Bronchial epithelial cell (primary cell): ENCODE results near the gene TNFRSF18. TPM values are rescaled to one million over a fixed set of nuclear protein-coding genes. Genes with fewer than 3 reads are reported as not detected.

ENCODE experiments used
- DNase-seq: peaks from one replicate; pipeline ENCODE4 v3.0.0-alpha.2; 2010; ENCODE audit warnings: low read depth
- FAIRE-seq: peaks from 2 replicates; lab custom pipeline; 2011; peaks lifted over from hg19 to GRCh38; lab: Jason Lieb, UNC
- H3K27me3 ChIP-seq: 2 replicates; pipeline ENCODE4 v1.5.1; 2011; ENCODE audit warnings: low read length; ENCODE audit not compliant: control insufficient read depth, insufficient read depth
- H3K36me3 ChIP-seq: 2 replicates; pipeline ENCODE4 v1.5.1; 2011; ENCODE audit warnings: low read length; ENCODE audit not compliant: control insufficient read depth, insufficient read depth
- H3K4me3 ChIP-seq: 2 replicates; pipeline ENCODE4 v1.5.1; 2011; ENCODE audit warnings: mild to moderate bottlenecking, low read depth, low read length, control low read depth
- total RNA-seq: library from RNA; depleted of rRNA; stranded (reverse); fragments of >200 nt; gene quantifications from 2 replicates; pipeline ENCODE4 v1.2.1, GENCODE V29; 2014
- TF ChIP-seq, protein P1 (sequence below): IDR thresholded peaks from 2 replicates; pipeline ENCODE4 v1.5.1; 2011; ENCODE audit warnings: mild to moderate bottlenecking, moderate library complexity, low read length, control low read depth, inconsistent platforms; ENCODE audit not compliant: insufficient read depth, severe bottlenecking

TNFRSF18 gene
- total RNA-seq, 1 donor from 2014 or later: not detected

DNA sequence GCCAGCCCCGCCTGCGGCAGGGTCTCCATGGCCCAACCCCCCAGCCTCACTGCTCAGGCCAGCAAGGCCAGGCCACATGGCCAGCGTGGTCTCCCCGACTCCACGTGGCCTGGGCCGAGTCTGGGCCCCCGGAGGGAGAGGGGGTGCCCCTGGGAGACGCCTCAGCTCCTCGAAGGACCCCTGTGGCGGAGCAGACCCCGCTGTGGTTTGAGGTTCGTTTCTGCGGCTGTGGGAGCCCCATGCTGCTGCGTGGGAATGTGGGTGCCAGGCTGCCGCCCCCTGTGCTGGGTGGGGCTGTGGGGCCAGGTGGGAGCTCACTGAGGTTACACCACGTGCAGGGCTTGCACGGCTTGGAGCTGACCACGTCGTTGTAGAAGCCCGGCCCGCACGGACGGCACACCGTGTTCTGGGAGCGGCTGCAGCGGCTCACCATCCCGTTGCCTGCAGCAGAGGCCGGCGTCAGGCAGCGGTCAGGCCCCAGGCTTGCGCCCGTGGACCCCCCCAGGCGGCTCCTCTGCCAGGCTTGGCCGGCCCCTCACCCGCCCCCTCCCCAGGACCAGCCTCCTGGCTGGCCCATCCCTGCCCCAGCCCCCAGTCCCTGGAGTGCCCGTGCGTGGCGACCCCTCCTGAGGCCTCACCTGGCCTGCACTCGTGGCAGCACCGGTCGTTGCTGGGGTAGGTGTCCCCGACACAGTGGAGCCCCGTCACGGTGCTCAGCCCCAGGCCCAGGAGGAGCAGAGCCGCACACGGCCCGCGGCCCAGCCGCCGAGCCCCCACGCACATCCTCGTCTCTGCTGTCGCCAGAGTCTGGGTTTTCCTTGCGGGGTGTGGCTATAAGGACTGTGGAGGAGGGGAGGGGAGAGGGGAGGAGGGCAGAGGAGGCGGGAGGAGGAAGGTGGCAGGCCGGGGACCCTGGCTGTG, 7.2 kb upstream of the TNFRSF18 start, which contains the start of gene TNFRSF4:
TNFRSF4 (minus strand) TSS at position 809 of the 921 bp plus-strand sequence; CDS start at position 783, 26 bp downstream.
- Histone ChIP-seq H3K4me3 (no peak within 1 kb of the TSS), H3K36me3 (peaks cover 12% of the 10 kb centered on the region), H3K27me3 (no peaks in the 10 kb centered on the region)
- DNase-seq (no peak), FAIRE-seq (no peak)
- TF ChIP-seq, protein P1, sequence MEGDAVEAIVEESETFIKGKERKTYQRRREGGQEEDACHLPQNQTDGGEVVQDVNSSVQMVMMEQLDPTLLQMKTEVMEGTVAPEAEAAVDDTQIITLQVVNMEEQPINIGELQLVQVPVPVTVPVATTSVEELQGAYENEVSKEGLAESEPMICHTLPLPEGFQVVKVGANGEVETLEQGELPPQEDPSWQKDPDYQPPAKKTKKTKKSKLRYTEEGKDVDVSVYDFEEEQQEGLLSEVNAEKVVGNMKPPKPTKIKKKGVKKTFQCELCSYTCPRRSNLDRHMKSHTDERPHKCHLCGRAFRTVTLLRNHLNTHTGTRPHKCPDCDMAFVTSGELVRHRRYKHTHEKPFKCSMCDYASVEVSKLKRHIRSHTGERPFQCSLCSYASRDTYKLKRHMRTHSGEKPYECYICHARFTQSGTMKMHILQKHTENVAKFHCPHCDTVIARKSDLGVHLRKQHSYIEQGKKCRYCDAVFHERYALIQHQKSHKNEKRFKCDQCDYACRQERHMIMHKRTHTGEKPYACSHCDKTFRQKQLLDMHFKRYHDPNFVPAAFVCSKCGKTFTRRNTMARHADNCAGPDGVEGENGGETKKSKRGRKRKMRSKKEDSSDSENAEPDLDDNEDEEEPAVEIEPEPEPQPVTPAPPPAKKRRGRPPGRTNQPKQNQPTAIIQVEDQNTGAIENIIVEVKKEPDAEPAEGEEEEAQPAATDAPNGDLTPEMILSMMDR: no peak

GRCh38 chr1:1212780-1213344, 6.5 kb upstream of the TNFRSF18 start:
- Histone ChIP-seq H3K4me3 (no peak overlapping the region), H3K36me3 (peaks cover 5% of the 10 kb centered on the region), H3K27me3 (no peaks in the 10 kb centered on the region)
- TF ChIP-seq, protein P1: no peak
- DNase-seq (no peak), FAIRE-seq (no peak)

- Histone ChIP-seq H3K4me3 (no peak overlapping the region), H3K27me3 (no peaks in the 10 kb centered on the region), H3K36me3 (peaks cover 4% of the 10 kb centered on the region)
- TF ChIP-seq, protein P1: no peak
- no peak for DNase-seq
- no peak for FAIRE-seq
Measured at GRCh38 chr1:1211541-1212441, 5.4 kb upstream of the TNFRSF18 start.

- no peak overlapping the region for H3K4me3 ChIP-seq
- no peaks in the 10 kb centered on the region for H3K36me3 ChIP-seq
- FAIRE-seq (no peak), DNase-seq (no peak)
- no peaks in the 10 kb centered on the region for H3K27me3 ChIP-seq
- TF ChIP-seq, protein P1: no peak
Measured at GRCh38 chr1:1210726-1211540, 4.5 kb upstream of the TNFRSF18 start.
